Heart left ventricle (tissue), 13 donors: ENCODE data around the gene HPSE2.

Experiments used
- POLR2A ChIP-seq, 2 donors: fragments of 450-650 bp; IDR thresholded peaks; one replicate each; pipeline ENCODE4 v1.6.1; 2017; ENCODE audit warnings: antibody characterized with exemption in 2 of 2, mild to moderate bottlenecking in 2 of 2, moderate library complexity in 2 of 2
- TF ChIP-seq, protein P1 (sequence below), 12 donors: fragments of 200-600 bp; sonication (generic) in 4 of 12; IDR thresholded peaks; one replicate each; pipeline versions ENCODE4 v1.5.0 to v1.8.0; 2018 to 2022; ENCODE audit warnings: antibody characterized with exemption in 12 of 12, mild to moderate bottlenecking in 5 of 12
- donor health status: ischemic (EF 13 %, LVEDD 7.1; RV severe dilation, severe dysfunction).
- donor health status: DM: no; HTN: yes; CAD: no.
- donor health status: DM: no; HTN: no; CAD: no.
- donor health status: ischemic (EF 25% LVEDD 6.9; RV normal size, moderate dysfunction).
- donor health status: ischemic (EF 25% LVEDD 5.7; RV mildly dilated, moderate dysfunction).
- donor health status: ischemic (EF 35%, LVEDD 5.7; RV mildly dilated, moderate dysfunction).
- donor health status: nonischemic (EF 11% LVEDD 7.7; RV severe dilation, severe dysfunction).
- donor health status: DM: yes; HTN: yes; CAD: no.
- donor health status: PGD.
- donor health status: ischemic (EF 29% LVEDD 5.4; RV normal size, mild dysfunction).
- donor health status: nonischemic (EF 23%, LVEDD 6.1; RV moderate dilation, normal function).

DNA sequence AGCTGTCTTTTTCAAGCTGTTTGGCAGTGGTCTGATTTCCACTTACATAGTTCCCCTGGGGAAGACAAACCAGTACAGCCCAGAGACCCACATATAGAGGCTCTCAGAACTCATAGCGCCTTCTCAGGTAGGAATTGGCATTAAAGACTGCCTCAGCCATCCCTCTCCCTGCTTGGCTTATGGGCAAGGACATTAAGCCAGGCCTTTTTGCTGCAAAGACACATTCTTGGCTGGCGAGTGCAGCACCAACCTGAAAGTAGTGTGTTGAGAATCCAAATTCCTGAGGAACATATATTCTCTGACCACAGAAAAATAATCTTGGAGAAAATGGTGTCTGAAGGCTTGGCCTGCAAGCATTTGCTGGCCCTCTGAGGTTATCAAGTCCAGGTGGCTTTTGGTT is 749.7 kb downstream of the HPSE2 start:
- TF ChIP-seq, protein P1, sequence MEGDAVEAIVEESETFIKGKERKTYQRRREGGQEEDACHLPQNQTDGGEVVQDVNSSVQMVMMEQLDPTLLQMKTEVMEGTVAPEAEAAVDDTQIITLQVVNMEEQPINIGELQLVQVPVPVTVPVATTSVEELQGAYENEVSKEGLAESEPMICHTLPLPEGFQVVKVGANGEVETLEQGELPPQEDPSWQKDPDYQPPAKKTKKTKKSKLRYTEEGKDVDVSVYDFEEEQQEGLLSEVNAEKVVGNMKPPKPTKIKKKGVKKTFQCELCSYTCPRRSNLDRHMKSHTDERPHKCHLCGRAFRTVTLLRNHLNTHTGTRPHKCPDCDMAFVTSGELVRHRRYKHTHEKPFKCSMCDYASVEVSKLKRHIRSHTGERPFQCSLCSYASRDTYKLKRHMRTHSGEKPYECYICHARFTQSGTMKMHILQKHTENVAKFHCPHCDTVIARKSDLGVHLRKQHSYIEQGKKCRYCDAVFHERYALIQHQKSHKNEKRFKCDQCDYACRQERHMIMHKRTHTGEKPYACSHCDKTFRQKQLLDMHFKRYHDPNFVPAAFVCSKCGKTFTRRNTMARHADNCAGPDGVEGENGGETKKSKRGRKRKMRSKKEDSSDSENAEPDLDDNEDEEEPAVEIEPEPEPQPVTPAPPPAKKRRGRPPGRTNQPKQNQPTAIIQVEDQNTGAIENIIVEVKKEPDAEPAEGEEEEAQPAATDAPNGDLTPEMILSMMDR (IDR thresholded peaks at IDR 0.05), result no peak
- TF ChIP-seq POLR2A (IDR thresholded peaks at IDR 0.05), result no peak
